ENCODE measurements around the gene C19orf85. TPM values are rescaled to one million over a fixed set of nuclear protein-coding genes. Genes with fewer than 3 reads are reported as not detected.

The C19orf85 gene
- total and polyA plus RNA-seq, 12 donors, result not detected

- H3K4me1 ChIP-seq (replicated peaks in 1 of 2), result peaks cover 0 to 9% of the 10 kb centered on the region in 2 donors
- TF ChIP-seq POLR2A (IDR thresholded peaks at IDR 0.05) (no peak), CTCF (IDR thresholded peaks at IDR 0.05) (peak; percentile 81 to 100 (median 94))
- no peaks in the 10 kb centered on the region for H3K27me3 ChIP-seq
- no peak overlapping the region for H3K27ac ChIP-seq
- H3K9me3 ChIP-seq (replicated peaks in 1 of 3), result no peaks in the 10 kb centered on the region
- no peaks in the 10 kb centered on the region for H3K36me3 ChIP-seq (replicated peaks in 1 of 2)
- intact Hi-C loops (cut with DNase I), result loop anchor here in 1 of 2 donors (2.0 kb wide), 1 partner anchor 35 kb away; no protein-coding TSS in a partner anchor
- peak in 5 of 7 donors; percentile 56 to 71 (median 70) for DNase-seq
- no peak overlapping the region for H3K4me3 ChIP-seq
- WGBS, 4 donors, result 22 to 49% (median 27%) methylated on average over 16 to 29 of the region's 29 CpGs
These were observed 2.9 kb upstream of the C19orf85 start for GRCh38 chr19:55467236-55468053.

- WGBS, 4 donors, result 86 to 93% (median 91%) methylated on average over 4 of the region's 4 CpGs
- no peak for DNase-seq
- TF ChIP-seq POLR2A (IDR thresholded peaks at IDR 0.05), result no peak
These were observed 1.7 kb upstream of the C19orf85 start for GRCh38 chr19:55466241-55466614.

GRCh38 chr19:55465460-55466240 is 1.1 kb upstream of the C19orf85 start:
- DNase-seq, result no peak
- Histone ChIP-seq H3K4me1 (replicated peaks in 1 of 2) (peaks cover 7 to 15% of the 10 kb centered on the region in 2 donors), H3K27ac (no peak overlapping the region), H3K36me3 (replicated peaks in 1 of 2) (no peaks in the 10 kb centered on the region), H3K4me3 (no peak overlapping the region), H3K27me3 (no peaks in the 10 kb centered on the region), H3K9me3 (replicated peaks in 1 of 3) (no peaks in the 10 kb centered on the region)
- TF ChIP-seq POLR2A (IDR thresholded peaks at IDR 0.05) (no peak), CTCF (IDR thresholded peaks at IDR 0.05) (no peak)
- WGBS, 4 donors, result 67 to 89% (median 82%) methylated on average over 6 to 11 of the region's 11 CpGs
- intact Hi-C loops (cut with DNase I), result loop anchor here in 1 of 2 donors (2.0 kb wide), 1 partner anchor 37 kb away; no protein-coding TSS in a partner anchor

More at GRCh38 chr19:55466241-55466614, 1.7 kb upstream of the C19orf85 start:
- H3K27me3 ChIP-seq, result no peaks in the 10 kb centered on the region
- H3K9me3 ChIP-seq (replicated peaks in 1 of 3), result no peaks in the 10 kb centered on the region
- H3K4me1 ChIP-seq (replicated peaks in 1 of 2), result peaks cover 1 to 13% of the 10 kb centered on the region in 2 donors
- no peaks in the 10 kb centered on the region for H3K36me3 ChIP-seq (replicated peaks in 1 of 2)
- intact Hi-C loops (cut with DNase I), result loop anchor here in 1 of 2 donors (2.0 kb wide), 1 partner anchor 37 kb away; no protein-coding TSS in a partner anchor
- H3K4me3 ChIP-seq, result no peak overlapping the region
- no peak overlapping the region for H3K27ac ChIP-seq

GRCh38 chr19:55464039-55464661 is 401 bp downstream of the C19orf85 start:
- H3K9me3 ChIP-seq (replicated peaks in 1 of 3), result no peaks in the 10 kb centered on the region
- 65 to 74% (median 72%) methylated on average over 9 to 23 of the region's 23 CpGs for WGBS, 4 donors
- H3K27me3 ChIP-seq, result no peaks in the 10 kb centered on the region
- TF ChIP-seq POLR2A (IDR thresholded peaks at IDR 0.05), result no peak
- DNase-seq, result peak in 1 of 7 donors; percentile 25
- no peaks in the 10 kb centered on the region for H3K36me3 ChIP-seq (replicated peaks in 1 of 2)
- peaks cover 10 to 19% of the 10 kb centered on the region in 2 donors for H3K4me1 ChIP-seq (replicated peaks in 1 of 2)
- intact Hi-C loops (cut with DNase I), result loop anchor here in 1 of 2 donors (5.0 kb wide), 1 partner anchor 38 kb away; no protein-coding TSS in a partner anchor
- H3K27ac ChIP-seq, result no peak overlapping the region
- no peak overlapping the region for H3K4me3 ChIP-seq

All from adrenal gland (tissue), 12 donors.